Measurements from ENCODE around the gene NDUFB6.
"Not testable (repeated sequence)": the region's sequence is repeated elsewhere in the genome, so short reads cannot be mapped to it uniquely, and the experiment has no call there.

The NDUFB6 gene

DNA sequence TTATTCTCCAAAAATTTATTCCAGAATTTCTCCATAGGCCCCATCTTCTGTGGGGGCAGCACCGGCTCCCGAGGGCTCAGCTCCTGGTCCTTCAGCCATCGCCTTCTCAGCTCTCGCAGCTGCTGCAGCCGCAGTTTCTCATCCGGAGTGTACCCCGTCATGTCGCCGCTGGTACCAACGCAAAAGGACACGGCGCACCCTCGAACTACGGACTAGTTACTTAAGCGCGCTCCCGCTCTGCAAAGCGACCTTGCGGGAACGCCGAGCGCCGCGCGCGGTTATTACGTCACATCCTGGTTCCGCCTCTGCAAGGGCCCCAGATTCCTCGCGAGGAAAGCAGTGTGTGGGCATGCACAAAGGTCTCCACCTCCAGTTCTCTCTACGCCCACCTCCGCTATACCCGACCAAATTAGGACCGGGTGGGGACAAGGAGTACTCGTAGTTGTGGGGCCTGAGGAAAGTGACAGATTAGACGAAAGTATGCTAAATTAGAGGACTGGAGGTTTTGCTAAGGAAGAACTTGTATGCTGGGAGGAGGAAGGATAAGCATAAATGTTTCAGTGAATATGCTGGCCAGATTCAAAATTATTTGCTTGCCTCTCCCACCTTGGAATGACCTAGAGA is at the start of gene NDUFB6:
NDUFB6 (minus strand) TSS at position 260 of the 624 bp plus-strand sequence; CDS start at position 161, 99 bp downstream.
- DNase-seq = peak; percentile 85

DNA sequence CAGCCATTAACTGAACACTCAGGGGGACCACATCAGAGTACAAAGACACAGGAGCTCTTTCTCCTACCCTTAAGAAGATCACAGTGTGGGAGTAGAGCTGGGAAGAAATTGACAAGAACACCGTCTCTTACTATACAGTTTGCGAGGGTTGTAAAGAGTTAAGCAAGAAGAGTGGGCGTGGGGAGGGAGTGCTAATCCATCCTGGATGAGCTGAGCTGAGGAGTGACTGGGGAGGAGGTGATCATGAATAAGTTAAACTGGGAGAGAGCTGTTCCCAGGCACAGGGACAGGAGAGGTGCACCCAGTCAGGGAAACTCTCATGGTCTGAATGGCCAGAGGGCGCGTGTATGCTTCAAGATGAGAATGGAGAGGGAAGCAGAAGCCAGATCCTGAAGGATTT is 45.3 kb upstream of the NDUFB6 start:
- DNase-seq = no peak

DNA sequence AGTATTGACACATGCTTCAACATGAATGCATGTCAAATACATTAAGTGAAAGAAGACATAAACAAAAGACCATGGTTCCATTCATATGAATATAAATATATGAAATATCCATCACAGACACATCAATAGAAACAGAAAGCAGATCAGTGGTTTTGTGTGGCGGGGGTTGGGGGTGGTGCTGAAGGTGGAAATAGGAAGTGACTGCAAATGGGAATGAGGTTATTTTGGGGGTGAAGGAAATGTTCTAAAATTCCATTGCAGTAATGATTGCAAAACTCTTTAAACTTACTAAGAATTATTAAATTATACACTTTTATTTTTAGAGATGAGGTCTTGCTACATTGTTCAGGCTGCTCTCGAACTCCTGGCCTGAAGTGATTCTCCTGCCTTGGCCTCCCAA is 33.9 kb upstream of the NDUFB6 start:
- no peak for DNase-seq

DNA sequence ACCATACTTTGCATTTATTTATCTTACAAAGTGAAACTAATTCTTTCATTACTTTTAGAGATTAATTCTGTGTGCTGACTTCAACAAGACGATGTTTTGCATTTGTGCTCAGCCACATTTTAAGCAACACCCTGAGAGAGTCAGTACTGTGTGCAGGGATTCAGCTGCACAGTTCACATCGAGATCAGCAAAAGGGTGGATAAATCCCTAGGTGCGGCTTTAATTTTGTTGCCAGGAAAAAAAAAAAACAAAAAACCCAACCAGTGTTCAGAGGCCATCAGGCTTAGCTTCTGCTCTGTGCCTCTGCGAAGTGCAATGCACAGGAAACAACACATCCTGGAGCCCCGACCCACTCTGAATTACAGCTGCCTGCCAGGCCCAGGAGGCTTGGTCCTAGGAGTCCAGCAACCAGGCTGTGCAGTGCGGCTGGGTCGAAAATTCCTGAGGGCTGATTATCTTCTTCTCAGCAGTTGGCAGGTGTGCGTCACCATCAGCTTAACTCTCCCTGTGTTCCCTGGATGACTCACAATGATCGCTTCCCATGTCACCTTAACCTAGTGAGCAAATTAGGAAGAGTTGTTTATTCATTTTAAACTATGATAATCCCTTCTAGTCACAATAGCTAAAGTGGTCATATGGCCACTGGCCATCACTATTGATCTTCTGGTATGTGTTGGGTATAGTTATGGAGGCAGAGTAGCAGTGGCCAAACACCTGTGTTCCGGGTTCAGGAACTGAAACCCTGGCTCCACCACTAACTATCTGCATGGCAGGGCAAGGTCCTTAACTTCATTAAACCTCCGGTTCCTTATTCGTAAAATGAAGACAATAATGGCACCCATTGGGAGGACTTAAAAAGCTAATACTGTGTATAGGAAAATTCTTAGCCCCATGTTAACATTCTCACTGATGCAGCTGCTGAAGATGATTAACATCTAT is 31.2 kb upstream of the NDUFB6 start:
- DNase-seq = no peak

DNA sequence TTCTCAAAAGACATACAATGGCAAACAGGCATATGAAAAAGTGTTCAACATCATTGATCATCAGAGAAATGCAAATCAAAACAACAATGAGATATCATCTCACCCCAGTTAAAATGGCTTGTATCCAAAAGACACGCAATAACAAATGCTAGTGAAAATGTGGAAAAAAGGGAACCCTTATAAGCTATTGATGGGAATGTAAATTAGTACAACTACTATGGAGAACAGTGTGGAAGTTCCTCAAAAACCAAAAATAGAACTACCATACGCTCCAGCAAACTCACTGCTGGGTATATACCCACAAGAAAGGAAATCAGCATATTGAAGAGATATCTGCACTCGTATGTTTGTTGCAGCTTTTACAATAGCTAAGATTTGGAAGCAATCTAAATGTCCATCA is 26.1 kb upstream of the NDUFB6 start:
- not testable (repeated sequence) for DNase-seq

DNA sequence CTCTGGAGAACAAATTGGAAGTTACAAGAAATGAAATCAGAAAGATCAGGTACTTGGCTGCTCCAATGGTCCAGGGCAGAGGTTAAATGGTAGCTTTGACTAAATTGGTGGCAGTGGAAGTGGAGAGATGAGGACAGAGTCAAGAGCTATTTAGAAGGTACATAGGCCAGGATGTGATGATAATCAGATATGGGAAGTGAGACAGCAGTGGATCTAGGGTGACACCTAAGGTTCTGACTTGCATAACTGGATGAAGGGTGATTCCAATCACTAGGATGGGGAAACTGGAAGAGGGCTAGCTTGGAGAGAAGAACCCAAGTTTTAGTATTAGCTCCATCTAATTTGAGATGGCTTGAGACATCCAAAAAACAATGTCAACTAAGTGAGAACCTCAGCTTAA is 24.0 kb upstream of the NDUFB6 start:
- DNase-seq = no peak

DNA sequence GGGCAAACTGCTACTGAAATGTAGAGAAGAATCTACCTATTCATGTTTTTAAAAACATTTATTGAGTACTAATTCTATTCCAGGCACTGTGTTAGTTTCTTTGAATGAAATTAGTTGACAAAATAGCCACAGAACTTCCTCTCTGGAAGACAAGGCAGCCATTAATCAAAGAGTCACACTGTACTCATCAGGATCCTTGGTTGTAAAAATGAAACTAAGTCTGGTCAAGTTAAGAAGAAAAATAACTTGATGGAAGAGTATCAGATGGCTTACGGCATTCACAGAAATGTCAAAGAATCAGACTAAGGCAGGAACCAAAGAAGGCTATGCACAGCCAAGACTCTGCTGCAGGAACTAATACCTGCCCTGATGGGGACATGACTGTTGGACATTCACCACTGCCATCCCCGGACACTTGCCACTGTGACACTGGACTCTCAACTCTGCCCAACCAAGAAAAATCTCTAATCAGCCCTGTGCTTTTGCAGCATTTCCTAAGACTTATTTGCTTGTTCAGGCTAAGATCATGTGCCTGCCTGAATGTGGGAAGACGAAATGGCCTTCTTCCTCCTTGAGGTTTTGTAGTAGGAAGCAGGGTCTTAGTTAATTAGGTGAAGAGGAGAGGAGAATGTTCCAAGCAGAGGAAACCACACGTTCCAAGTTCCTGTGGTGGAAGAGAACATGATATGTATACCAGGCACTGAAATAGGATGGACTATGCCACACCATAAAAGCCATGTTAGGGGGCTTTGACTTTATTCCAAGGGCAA is 23.3 kb upstream of the NDUFB6 start:
- no peak for DNase-seq

DNA sequence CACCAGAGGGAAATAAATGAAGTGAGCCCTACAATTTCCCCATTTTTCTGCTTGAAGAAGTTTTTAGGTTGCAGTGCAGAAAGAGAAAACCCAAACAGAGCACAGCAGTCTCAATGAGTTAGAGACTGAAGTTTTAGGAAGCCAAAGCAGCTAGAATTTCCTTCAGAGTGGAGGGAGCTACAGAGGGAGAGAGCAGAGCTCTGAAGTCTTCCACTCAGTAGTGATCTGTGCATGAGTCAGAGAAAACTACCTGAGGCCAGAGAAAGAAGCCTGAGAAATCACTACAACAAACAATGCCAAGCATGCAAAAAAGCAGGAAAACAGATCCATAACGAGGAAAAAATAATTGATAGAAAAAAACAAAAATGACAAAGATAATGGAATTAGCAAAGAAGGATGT is 17.9 kb upstream of the NDUFB6 start:
- no peak for DNase-seq

DNA sequence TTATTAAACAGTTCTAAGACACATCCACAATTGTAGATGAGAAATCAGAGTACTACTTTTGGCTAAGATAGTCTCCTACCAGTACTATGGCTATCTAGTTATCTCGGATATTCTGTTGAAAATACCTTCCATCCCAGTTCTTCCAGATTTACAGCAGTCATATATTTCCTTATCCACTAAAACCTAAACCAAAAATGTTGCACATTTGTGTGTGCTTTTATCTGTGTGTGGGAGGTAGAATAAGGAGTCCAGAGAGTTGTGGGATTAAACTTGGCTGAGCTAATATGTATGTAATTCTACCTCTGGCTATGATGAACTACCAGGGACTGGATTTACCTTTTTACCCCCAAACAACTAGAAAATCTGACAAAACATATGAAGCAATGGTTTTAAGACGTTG is 17.5 kb upstream of the NDUFB6 start:
- DNase-seq = no peak

DNA sequence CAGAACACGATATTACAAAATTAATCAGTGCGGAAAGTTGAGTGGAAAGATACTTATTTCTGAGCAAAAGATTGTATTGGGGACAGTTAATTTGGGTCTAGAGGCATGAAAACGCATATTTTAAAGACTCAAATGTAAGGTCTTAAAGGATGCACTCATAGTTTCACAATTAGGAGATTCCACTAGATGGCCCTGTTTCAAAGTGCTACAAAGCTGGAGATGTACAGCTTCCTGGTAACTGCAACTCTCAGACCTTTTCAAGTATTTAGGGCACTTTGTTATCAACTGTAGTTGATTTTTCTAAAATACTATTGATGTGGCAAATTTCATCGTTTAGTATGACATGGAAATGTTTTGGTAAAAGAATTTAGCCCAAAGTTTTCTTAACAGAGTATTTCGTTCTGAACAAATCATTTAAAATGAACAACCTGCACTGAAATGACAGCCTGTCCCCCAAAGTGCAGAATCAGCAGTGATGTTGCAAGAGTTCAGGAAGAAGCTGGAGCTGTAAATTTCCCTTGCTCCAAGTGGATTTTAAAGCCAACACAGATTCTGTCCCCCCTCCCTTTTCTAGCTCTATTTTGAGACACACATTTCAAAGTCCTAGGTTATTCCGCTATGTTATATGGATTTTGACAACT is 16.2 kb upstream of the NDUFB6 start:
- peak; percentile 44 for DNase-seq

DNA sequence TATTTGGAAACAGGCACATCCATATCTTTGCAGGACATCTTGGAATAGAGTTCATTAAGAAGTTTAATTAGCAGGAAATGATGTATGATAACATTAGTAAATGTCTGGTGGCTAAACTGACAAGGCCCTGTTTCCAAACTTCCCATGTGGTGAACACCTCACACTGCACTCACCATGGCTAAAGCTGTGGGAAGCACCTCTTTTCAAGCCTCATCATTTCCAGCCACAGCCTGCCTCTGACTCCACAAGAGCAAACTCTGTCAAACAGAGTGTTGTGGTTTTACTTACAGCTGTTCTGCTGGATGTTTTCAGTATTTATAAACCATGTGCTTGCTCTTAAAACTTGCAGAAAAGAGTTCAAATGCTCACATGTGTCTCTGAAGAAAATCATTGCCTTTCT is 14.9 kb upstream of the NDUFB6 start:
- no peak for DNase-seq

DNA sequence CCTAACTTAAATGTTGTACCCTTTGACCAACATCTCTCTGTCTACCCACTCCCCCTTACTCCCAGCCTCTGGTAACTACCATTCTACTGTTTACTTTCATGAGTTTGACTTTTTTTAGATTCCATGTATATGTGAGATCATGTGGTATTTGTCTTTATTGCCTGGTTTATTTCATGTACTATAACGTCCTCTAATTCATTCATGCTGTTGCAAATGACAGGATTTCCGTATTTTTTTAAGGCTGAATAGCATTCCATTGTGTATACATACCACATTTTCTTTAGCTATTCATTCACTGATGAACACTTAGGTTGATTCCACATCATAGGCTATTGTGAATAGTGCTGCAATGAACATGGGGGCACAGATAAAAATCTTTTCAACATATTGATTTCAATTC is 11.8 kb upstream of the NDUFB6 start:
- no peak for DNase-seq

DNA sequence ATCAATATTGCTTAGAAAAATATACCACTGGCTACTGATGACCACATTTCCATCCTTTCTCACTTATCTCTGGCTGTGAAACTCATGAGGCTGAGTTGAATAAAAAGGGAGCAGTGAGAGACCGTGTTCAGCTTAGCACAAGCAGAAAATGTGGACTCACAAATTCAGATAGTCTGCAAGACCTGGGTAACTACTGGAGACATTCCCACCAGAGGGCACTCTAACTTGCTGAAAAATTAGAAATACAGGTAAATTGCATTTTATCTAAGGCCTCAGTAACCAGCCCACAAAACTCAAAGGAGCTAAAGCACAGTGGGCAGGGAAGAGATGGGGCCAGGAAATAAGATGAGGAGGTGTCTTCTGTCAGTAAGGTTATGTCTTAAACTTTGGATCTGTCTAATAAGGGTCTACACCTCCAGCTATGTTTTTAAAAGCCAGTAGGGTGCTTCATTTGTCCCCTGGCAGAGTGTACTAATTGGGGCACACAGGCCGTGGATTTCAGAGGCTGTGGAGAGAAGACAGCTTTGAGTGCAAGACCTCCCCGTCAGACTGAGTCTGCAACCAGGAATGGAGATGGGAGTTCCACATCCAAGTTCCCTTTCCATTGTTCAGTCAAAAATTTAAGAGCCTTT is 8.7 kb upstream of the NDUFB6 start:
- DNase-seq = peak; percentile 35

DNA sequence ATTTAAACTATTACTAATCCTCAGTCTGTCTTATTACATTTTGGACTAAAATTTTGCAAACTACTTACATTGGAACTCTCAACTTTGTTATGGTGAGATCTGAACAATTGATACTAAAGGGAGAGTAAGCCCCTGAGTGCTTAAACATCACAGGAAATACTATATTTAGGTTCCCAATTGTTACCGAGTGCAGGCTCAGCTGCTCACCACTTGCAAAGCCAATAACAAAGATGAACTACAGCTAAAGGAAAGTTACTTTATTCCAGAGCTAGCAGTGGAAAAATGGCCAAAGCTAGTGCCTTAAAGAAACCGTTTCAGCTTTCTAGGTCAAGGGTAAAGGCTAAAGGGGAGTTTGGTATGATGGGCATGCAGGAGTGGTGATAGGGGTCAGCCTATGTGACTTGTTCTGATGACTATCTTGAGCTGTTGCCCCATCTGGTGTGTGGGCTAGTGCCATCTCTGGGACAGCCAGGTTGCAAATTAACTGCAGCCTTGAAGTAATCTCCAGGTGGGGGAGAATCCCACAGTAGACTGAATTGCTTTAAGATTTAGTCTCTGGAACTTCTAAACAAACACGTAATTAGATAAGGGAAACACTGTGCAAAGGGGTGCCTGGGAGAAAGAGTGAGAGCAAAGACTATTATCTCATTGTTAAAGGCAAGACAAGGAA is 7.8 kb upstream of the NDUFB6 start:
- DNase-seq = no peak

DNA sequence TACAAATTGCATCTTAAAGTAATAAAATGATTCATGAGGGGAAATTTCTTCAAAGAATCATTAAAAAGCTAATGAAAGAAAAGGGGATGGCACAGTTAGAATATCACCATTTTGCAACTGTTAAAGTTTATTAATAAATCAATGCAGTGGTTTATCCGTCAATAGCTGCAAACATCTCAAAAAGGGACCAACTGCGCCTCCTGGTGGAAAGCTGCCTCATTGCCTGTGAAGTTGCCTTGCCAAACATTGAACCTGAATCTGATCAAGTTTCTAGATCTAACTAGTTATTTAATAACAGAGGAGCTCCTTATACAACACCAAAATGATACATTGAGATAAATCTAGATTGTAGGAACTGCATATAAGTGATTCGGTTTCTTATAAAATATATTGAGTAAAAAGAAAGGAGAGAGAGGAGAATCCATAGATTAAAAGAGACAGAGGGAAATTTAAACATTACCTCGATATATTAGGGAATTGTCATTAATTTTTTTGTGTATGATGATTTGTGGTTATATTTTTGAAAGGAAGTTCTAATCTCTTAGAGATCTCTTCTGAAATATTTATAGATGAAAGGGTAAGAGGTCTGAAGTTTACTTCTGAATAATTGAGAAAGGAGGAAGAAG is 6.9 kb upstream of the NDUFB6 start:
- DNase-seq = peak; percentile 39

DNA sequence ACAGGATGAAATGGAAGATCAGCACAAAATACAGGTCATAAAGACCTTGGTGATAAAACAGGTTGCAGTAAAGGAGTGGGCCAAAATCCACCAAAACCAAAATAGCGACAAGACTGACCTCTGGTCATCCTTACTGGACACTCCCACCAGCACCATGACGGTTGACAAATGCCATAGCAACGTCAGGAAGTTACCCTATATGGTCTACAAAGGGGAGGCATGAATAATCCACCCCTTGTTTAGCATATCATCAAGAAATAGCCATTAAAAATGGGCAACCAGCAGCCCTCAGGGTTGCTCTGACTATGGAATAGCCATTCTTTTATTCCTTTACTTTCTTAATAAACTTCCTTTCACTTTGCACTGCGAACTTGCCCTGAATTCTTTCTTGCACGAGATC is 6.0 kb upstream of the NDUFB6 start:
- DNase-seq = no peak

DNA sequence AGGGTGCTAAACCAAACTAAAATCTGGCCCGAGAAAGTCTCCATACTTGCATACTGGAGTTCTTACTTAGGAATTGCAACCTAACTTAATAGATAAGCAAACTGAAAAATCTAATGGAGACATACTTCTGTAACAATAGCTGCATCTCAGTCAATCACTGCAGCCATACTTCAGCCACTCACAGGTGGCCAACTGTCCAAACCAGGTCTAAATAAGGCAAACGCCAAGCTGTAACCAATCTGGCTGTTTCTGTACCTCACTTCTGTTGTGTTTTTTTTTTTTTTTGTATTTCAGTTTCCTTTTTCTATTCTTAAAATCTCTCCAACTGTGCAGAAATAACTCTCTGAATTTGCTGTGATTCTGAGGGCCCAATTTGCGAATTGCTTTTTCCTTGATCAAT is 4.4 kb upstream of the NDUFB6 start:
- no peak for DNase-seq

DNA sequence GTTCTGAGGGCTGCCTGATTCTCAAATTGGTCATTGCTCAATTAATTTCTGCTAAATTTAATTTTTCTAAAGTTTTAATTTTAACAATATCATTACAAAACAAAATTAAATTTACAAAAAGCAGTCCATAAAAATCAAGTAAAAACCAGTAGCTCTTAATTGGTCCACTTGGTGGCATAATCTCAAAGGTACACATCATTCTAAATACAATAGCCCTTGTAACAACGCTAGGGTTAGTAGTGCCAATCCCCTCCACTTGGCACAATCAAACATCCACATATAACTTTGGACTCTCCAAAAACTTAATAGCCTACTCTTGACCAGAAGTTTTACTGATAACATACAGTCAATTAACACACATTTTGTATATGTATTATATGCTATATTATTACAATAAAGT is 1.9 kb upstream of the NDUFB6 start:
- DNase-seq = no peak

DNA sequence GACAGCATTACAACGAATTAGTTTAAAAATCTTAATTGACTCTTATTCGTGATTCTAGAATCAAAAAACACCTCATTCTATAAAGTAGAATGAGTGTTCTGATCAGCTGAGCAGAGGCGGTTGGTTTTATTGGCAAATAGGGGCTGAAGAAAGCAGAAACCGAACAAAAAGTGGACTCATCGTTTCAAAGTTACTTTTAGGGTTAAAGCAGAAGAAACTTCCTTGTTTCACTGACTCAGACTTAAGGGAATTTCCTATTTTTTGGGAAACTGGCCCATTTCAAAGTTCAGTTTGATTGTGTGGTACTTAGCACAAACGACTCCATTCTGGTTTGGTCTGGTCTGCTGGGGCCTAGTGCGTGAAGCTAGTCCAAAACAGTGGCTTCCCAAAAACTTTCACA is 862 bp upstream of the NDUFB6 start:
- DNase-seq = no peak

DNA sequence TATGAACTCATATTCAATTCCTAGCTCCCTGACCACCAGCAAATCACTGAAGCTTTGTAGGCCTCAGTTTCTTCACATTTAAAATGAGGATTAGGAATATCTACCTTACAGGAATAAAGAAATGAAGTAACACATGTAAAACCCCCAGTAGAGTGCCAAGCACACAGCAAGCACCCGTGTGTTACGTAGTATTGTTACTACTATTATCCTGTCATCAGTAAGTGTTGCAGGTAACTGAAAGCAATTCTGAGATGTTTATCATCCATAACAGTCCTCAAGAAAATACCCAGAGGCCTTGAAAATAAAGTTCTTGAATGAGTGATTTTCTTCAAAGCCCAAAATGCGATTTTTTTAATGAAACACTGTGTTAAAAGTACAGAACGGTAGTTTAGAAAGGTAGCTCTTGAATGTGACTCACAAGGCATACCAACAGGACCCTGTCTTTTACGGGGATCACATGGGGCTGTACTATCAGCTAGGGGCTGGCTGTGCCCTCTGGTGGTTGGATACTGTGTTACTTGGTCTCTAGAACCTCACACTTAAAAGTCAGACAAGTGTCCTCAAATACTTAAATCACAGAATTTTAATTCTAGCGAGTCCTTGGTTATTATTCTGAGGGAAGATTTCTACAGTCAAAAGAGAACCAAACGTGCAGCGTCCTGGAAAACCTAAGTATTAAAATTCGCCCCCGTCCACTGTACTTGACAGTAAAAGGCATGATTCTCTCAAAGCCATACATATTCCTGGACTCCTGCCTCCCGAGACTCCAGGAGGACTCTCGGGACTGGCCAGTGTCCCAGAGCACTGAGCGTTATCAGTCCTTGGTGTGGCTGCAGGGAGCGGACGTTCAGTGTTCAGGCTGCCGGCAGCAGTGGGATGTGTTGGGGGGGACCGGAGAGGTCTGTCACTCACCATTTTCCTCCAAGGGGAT is 725 bp downstream of the NDUFB6 start:
- peak; percentile 64 for DNase-seq
